GM21360 (cell line): Measurements from ENCODE around the gene CCDC185.

ENCODE experiments used
- ATAC-seq: cut with Tn5 transposase; IDR thresholded peaks from one replicate; pipeline ENCODE4 v1.9.1; 2021; ENCODE audit warnings: mild to moderate bottlenecking, moderate library complexity; ENCODE audit not compliant: unreplicated experiment

Gene CCDC185

DNA sequence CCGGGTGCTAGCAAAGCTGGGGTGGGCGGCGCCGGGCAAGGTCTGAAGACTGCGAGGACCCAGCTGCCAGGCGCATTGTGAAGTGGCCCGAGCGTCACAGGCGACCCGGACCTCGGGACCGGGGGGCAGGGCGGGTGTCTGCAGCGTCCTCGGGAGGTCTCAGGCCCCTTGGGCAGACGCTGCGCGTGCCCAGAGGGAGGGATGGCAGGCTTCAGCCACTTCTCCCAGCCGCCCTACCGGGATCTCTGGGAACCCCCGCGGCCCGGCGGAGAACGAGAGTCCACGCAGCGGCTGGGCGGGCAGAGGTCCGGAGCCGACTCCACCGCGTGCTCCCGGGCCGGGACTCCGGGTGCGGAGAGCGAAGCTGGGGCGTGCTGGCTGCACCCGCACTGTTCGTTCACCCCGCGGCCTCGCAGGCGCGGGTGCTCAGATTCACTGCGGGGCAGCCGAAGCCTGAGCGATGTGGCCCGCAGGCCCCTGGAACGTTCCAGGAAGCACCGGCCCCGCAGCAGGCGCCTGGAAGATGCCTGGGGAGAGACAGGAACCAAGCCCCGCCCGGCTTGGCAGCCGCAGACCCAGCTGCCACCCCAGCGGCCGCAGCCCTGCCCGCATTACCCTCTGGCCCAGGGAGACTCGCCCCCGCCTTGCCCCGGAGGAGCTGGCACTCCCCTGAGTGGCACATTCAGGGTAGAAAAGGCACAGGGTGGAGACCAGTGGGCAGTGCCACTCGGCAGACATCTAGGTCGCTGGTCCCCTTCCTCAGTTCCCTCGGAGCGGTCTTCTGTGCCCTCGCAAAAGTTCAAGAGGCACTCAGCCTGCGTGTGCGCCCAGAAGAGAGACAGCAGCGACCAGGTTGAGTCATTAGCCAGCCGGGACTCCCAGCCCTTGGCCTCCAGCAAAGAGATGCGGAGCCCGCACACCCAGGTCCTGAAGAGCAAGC lies at the start of gene CCDC185:
TSS of gene CCDC185 (plus strand) at position 141 of the 940 bp plus-strand sequence. CDS start at position 202, 61 bp downstream.
- ATAC-seq = no peak

DNA sequence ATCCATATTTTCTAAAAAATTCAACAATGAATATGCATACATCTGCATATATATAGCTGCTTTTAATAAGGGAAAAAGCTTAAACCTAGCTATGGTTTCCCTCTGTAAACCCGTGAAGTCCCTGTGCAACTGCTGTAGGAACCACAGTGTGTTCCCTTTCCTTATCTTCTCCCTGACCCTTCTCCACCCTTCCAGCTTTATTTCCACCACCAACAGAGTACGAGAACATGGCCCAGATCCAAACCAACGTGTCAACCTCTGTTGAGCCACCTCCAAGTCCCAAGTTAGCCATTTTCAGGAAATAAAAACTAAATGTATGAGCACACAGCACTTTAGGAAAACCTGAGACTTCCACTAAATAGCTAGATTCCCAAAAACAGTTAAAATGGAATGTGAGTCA lies 49.5 kb upstream of the CCDC185 start:
- no peak for ATAC-seq

DNA sequence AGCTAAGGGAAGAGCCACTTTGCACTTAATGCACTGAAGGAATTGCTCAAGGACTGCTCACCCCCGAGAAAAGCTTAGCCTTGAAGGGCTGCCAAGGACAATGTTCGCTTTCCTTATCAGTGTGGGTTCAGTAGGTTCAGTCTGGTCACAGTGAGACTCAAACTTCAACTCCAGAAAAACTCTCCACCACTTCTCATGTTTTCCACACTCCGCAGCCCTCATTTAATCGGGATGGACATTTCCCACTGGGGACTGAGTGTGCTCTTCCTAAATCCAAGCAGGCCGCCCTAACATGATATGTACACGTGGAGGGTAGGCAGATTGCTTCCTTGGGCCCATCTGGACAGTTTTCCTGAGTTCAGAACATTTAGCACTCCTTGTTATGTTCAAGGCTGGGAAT lies 48.7 kb upstream of the CCDC185 start:
- no peak for ATAC-seq

DNA sequence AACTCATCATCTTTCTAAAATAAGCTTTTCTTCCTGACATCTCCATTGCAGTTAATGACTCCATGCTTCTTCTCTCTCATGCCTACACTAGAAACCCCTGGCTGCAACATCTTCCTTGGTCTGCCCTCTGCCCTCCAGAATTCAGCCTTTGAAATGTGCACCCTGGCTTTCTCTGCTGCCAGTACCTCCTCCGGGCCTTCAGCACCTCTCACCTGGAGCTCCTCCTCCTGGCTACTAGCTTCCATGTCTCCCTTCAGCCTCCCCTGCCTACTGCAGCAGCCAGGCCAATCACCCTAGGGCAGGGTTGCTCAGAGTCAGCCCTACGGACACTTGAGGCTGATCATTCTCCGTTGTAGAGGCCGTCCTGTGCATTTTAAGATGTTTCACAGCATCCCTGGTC lies 47.5 kb upstream of the CCDC185 start:
- ATAC-seq = no peak

DNA sequence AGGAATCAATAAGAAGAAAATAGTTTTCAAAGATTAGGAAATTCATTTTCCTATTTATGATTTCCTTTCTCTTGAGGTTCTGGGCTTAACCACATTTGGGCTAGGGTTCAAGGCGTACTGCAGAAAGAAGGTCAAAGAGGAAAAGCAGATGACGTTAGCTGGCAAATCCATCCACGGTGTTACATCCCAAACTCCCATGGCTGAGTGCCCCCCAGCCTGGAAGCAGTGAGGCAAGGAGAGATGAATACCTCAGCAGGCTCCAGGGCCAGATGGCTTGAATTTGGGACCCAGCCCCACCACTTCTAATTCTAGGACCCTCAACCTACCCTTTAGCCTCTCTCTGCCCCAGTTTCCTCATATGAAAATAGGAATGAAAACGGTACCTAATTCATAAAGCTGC lies 46.9 kb upstream of the CCDC185 start:
- no peak for ATAC-seq

DNA sequence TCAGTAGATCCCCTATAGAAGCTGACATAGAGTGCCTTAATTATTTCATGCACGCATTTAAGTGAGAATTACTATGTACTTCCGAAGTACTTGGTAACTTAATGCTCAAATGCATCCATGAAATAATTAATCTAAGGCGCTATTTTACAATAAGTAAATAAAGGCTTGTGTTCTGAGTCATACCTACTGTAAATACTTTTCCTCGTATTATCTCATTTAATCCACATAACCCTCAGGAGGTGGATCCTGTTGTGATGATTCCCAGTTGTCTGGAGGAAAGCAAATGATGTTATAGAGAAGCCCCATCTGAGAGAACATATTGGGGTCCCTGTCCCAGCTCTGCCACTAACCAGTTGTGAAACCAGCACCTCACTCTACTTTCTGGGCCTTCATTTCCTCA lies 45.6 kb upstream of the CCDC185 start:
- no peak for ATAC-seq

DNA sequence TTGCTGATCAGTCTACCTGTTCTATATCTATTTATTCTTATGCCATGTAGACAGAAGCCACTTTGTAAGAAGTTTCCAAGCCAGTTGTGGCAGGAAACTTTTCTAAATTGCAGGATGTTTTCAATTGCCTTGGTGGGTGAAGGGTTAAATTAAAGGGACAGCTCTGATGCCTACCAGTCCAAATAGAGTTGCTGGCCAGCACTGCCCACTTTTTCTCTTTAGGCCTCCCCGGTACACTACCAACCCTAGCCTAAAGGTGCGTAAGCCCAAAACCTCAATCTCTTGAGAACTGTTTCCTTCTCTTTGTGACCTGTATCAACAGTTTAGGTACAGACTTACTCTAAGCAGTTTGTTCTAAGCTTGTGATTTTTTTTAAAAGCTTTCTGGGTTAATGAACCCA lies 44.8 kb upstream of the CCDC185 start:
- ATAC-seq = no peak

DNA sequence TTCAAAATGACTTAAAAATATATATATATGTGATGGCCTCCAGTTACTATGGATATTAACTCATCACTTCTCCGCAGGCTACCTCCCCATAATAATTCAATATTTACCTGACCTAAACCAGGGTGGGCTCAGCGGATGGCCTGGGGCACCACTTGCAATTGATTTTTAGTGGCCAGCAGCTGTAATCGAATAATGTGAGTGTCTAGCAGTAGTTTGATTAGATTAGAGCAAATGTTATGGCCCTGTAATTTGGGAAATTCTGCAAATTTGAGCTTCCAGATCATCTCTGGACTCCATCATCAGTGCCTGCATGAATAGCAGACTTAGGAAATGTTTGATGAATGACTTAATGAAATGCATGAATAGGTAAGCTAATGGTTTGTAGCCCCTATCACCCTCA lies 44.0 kb upstream of the CCDC185 start:
- ATAC-seq = no peak

DNA sequence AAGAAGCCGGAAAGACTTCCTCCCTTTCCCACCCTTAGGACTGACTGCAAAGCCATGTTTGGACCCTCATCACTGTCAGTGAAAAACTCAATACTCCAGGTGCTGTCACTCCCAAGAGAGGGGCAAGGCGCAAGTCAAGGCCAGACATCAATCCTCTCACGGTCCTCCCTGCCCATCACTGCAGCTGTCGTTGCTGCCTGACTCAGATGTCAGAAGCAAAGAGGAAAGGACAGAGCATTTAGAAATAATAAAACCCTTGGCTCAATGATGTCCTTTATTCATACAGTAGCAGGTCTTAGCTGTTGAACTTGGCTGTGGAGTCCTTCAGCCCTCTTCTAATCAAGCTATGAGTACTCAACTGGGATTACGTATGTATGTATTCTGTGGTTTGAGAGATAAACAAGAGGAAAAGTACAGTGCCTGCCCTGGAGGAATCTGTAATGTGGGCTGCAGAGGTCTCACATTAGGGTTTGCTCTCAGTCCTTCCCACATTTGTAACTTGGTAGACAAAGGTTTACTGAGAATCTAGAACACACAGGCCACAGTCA lies 42.8 kb upstream of the CCDC185 start:
- ATAC-seq = no peak

DNA sequence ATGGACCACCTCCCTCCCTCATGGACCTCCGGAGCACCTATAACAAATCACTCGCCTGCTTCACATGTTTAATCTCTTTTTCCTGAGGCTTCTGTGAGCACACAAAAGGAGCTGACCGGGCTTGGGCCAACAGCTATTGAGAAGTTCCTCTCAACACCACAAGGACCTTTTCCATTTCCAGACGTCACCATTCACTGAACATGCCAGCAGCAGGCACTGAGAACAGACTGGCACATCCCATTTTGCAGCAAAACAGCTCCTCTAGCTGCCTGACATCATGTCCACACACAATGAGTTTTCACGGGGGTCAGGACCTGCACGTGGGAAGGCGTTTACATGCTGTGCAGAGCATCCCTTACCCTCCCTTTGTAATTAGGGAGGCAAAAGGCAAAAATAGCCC lies 40.3 kb upstream of the CCDC185 start:
- ATAC-seq = no peak

DNA sequence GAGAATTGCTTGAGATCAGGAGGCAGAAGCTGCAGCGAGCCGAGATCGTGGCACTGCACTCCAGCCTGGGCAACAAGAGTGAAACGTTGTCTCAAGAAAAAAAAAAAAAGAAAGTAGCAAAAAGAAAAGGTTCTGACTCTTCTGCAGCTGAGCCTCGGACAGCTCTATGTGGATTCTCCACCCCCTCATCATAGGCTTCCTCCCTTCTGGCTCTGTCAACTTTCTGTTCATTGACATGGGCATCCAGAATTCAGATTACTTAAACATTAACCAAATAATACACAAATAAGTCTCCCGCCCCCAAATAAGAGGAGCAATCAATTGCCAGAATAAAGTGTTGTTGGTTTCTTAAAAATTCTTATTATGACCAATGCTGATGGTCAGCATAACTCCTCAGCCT lies 39.3 kb upstream of the CCDC185 start:
- no peak for ATAC-seq

DNA sequence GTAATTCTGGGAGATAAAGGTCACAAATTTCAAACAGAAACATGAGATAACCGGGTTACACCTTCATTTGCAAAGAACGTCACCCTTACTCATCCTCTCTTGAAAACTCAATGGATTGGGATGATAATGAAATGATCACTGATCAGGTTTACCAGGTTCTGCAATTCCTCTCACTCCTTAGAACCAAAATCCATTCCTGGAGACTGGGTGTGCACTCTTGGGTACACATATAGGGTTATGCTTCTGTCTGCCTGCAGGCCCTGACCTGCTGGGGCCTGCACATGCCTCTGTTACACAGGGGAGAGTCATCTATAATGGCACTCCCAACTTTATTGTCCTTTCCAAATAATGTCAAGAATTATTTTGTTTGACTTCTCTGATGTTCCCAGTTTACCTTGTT lies 37.5 kb upstream of the CCDC185 start:
- ATAC-seq = no peak

DNA sequence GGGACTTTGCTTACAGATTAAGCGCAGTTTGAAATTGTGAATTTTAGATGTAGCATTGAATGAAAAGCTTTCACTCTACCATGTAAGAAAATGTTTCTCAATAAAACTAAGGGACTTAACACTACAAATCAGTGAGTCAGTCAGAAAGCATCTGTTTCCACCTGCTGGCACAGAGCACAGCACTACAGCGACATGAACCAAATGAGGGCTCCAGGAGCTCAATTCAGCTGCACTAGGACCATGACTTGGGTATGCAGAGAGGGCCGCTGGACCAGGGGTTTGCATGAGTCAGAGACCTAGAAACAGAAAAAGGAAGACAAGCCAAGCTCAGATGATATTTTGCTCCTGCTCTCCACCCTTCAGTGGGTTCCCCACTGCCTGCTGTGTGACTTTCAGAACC lies 34.4 kb upstream of the CCDC185 start:
- ATAC-seq = no peak

DNA sequence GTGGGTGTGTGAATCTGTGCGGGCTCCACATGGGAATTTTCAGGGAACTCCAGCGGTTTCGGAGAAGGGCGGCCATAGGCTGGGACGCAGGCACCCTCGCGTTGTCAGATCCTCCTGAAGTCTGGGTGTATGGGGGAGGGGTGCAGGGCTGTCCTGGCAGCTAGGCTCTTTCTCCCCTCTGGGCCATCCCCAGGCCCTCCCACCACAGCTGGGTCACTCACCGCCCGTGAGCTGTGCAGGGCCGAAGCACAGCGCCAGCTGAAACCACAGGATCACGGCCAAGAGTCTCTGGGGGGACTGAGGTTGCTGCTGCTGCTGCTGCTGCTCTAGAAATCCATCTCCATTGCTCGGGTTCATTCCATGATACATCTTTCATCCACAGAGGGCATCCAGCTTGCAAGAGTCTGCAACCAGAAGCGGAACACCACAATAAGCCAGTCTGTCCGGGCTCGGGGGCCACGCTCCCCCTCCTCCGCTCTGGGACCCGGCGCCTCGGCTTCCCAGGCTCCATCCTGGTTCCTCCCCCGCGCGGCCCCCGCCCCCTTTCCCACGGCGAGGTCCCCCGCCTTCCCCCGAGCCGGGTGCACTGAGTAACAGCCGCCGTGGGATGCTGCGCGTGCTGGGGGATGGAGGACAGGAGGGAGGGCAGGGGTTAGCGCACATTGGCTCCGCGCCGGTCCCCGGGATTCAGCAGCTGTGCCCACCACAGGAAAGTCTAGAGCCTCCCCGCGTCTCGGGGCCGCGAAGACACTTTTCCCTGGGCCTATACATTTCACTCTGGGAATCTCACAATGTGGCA lies 30.0 kb upstream of the CCDC185 start:
- no peak for ATAC-seq

DNA sequence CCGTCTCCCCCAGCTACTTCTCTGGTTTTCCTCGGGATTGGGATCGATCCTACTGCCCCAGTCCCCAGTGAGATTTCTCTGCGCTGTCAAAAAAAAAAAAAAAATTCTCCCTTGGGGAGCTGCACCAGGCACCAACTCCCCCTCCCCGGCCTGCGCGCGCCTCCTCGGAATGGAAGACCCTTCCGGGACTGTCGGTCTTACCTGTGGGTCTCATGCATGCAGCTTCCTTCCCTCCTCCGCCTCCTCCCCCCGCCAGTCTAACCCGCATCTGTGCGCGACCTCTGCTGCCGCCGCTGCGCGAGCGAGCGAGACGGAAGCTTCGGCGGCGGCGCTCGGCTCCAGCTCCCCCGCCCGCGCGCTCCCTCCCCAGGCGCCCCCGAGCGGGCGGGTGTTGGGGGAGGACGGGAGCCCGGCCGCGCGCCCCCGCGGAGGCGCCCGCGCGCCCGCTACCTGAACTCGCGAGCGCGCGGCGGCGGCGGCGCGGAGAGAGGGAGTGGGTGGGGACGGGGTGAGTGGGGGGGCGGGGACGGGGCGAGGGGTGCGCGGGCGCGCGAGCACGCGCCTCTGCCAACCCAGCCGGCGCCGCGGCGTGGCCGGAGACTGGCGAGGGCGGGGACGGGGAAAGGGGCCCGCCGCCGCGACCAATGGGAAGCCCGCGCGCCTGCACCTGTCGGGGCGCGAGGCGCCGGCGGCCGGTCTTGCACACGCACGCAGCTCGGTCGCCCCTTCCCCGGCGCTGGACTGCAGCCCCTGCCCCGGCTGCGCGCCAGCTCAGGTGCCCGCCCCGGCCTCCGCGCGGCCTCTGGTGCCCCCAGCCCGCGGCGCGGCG lies 29.1 kb upstream of the CCDC185 start, which contains the start of gene SUSD4:
TSS of gene SUSD4 (minus strand) at position 321 of the 829 bp plus-strand sequence. CDS start 751 bp downstream, outside the sequence.
- ATAC-seq = peak; percentile 75

DNA sequence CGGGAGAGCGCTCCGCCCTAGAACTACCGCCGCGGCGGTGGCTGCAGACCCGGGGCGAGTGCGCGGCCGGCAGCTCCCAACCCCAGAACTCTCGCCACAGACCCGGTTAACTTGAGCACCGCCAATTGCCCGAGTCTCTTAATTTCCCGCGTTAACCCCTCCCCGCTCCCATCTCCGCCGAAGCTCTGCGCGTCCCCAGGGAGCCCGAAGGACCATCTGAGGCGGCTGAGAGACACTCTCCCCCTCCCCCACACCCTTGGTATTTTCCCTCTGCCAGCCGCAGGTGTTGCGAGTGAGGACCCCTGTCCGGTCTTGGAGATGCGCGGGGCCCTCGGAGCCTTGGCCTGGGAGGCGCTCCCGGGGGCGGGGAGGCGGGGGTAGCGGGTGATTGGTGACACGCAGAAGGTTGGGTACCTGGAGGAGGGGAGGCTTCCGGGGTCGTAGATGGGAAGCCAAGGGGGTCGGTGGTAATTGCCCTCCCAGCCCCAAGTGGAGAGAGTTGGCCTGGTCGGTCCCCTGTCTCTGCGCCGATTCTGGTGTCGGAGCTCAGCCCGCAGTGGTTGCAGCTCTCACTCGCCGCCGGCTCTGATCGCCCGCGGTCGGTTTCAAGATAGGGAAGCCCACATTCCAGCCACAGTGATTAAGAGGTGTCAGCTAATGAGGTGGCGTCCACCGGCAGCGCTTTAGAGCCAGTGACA lies 28.4 kb upstream of the CCDC185 start:
- ATAC-seq = peak; percentile 6

DNA sequence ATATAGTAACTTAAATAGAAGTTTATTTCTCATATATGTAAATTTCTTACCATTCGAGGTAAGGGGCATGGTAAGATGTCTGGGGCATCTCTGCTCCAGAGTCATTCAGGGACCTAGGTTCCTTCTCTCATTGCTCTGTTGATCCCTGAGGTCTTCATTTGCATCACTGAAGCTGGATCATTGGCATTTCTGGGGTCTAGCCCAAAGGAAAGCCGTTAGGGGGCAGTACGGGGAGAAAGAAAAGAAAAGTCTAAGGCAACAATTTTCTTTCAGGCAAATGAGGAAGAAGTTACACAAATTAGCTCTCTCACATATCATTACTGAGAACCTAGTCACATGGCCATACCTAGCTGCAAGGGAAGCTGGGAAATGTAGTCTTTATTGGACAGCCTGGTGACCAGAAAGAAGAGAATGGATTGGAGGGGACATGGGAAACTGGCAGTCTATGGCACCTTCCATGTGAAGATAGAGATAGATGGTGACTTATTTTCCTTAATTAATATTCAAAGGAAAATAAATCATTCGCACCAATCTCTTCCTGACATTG lies 19.1 kb upstream of the CCDC185 start:
- ATAC-seq = no peak

DNA sequence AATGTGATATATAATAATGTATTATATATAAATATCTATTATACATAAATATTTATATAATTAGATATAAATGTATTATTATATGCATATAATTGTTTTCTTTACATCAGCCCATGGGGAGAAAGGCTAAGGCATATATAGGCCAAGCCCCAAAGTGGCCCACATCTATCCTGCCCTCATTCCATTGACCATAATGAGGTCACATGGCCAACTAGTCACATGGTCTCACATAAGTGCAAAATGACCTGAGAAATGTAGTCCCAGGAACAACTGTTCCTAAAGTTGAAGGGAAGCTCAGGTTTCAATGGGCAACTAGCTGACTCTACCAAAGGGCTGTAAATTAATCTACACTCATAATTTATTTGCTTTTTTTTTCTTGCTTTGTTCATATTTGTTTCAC lies 14.5 kb upstream of the CCDC185 start:
- no peak for ATAC-seq

DNA sequence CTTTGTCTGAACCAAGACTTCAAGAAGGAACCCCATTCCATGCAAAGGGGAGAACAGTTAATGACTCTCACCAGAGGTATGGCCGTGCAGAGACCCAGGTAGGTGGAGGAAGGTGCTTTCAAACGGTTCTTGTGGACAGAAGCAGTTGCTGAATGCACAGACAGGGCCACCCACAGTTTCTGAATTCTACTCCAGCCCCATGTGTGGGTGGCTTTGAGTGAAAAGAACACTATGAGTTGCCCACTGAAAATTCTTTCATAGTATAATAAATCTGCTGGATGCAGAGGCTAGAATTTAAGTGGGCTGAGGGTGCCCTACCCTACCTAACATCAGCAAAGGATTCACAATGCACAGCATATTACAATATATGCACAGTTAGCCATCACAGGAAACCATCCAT lies 7.2 kb upstream of the CCDC185 start:
- ATAC-seq = no peak

DNA sequence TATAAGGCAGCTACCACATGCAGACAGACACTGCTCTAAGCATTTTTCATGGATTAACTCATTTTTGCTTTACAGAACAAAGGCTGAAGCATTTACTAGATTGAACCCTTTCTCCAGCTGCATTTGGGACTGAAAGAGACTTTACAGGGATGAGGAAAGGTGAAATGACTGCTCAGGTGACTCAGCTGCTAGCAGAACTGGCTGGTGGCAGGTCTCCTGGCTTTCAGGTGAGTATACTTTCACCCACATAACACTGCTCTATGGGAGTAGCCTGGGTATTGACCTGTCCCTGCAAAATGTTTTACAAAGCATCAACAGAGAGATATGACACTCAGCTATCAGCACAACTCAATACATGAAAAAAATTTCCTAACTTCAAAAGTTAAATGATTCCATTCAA lies 2.6 kb upstream of the CCDC185 start:
- ATAC-seq = no peak
